HG03439 (cell line): ENCODE measurements around the gene DYSF.

Experiments used
- ATAC-seq: cut with Tn5 transposase; IDR thresholded peaks from one replicate; pipeline ENCODE4 v1.9.1; 2021; ENCODE audit warnings: mild to moderate bottlenecking, moderate library complexity; ENCODE audit not compliant: unreplicated experiment

The DYSF gene

DNA sequence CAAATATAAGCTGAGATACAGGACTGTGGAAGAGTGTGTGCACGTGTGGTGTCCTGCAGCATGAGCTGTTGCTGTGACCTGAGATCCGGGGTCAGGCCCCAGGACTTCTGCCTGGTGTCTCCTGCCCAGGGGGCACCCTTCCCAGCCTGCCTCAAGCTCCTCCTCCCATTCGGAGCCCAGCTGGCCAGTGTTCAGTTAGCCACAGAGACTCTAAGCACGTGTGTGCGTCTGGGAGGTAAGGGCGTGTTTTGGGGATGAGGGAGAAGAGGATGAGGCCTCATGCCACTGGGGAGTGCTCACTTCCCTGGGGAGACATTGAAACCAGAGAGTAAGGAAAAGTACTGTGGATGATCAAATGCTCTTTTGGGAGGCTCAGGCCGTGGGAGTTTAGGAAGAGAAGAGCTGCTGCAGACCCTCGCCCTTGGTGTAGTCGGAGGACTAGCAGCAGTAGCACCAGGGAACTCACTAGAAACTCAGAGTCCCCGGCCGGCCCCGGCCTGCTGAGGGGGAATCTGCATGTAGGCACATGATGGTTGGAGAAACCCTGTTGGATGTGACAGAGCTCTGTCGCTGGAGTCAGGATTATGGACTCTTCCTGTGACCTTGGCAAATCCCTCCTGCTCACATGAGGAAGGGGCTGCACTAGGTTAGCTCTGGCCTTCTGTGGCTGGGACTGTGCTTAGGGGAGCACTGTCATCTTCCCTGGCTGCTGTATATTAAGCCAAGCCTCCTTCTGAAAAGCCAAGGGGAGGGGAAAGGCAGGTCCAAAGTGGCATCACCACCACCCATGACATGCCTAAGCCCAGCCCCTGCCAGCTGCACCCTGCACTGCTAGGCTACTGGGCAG is 231.1 kb downstream of the DYSF start:
- ATAC-seq: no peak

DNA sequence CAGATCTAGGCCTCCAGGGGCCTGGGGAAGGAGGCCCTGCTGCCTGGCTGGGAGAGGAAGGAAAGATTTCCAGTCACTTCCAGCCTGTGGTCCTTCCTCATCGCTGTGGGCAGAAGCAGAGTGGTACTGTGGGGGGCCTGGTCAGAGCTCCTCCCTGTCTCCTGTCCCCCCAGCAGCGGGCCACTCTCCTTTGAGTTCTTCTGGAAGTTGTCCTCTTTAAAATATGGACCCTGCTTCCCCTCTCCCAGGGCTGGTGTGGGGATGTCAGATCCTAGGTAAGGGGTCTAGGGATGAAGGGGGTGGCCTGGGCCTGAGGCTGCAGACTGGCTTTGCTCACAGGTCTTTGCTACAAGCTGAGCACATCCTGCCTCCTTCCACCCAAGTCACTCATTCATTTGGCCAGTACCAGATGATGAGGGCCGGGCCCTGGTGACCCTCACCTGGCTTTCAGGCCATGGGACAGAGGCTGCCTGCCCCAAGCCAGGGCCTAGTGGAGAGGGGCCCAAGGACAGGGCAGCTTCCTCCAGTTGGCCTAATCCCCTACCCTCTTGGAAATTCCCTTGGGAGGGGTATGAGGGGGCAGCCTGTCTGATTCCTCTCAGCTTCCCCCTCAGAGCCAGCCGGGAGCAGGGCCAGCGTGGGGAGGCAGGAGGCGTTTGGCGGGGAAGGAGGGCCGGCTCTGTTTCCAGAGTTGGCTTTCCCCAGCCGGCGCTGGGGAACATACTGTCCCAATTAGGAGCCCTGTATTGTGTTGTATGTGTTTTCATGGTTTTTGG is 231.9 kb downstream of the DYSF start:
- ATAC-seq: no peak

DNA sequence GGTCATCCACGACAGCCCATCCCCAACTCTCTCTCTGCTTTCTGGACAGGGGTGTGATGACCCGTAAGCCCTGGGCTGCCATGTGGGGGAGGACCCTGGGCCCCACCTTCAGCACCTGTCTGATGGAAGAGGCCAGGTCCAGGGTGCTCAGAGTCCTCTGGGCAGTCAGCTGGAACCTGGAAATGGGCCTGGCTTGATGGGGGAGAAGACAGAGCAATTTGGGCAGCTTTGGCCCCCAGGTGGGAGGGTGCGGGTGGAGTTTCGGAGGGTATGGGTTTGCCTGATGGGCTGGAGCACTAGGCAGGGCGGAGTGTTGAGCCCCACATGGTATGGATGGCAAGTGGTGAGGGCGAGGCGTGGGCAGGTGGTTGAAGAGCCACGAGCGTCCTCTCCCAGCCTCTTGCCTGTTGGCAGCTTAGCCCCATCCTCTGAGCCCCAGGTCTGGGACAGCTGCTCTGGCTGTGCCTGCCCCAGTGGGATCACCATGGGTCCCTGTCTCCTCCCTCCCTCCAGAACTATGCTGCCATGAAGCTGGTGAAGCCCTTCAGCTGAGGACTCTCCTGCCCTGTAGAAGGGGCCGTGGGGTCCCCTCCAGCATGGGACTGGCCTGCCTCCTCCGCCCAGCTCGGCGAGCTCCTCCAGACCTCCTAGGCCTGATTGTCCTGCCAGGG is 232.7 kb downstream of the DYSF start:
- ATAC-seq: no peak

DNA sequence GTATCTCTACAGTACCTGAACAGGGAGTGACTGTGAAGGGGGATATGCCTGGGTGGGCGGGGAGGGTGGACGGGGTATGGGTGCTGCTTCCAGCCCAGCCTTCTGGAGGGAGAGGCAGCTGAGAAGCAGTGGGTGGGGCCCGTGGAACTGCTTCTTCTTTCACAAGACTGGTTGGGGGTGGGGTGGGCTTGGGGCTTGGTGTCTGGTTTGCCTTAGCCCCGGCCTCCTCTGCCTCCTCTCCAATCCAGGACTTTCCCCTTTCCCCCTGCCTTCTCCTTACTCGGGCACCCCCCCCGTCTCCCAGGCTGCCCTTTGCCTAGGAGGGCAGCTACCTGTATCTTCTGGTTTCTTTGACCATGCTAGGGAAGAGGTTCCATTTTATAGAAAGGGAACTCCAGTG is 233.4 kb downstream of the DYSF start:
- ATAC-seq: no peak

DNA sequence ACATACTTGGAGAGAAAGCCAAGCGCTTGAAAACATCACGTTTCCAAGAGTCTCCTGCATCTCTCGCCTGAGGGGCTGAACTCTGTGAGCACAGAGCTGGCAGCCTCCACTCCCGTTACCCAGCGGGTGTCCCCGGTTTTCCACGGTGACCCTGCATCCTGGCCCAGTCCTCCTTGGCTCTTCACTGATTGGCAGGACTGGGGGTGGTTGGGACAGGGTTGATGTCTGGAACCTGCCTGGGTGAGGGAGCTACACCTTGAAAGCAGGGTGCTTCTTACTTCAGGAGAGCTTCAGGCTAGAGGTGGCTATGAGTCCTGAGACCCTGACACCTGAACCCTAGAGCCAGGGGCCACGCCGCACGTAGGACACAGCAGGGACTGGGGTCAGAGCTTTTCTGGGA is 234.1 kb downstream of the DYSF start:
- ATAC-seq: no peak

DNA sequence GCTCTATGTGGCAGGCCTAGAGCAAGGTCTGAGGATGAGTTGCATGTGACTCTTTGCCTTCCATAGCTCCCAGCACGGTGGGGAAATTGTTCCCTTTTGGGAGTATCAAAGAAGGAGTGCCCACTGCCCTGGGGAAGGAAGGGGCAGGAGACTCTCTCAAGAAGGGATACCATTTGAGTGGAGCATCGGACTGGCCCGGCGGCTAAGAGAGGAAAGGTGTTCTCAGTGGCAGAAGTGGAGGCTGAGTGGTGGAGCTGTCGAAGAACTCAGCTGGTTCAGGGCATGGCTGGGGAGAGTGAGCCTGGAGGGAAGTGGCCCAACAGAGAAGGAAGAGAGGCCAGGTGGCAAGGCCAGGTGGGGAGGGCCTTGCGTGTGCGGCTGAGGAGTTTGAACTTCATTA is 235.2 kb downstream of the DYSF start:
- ATAC-seq: no peak

DNA sequence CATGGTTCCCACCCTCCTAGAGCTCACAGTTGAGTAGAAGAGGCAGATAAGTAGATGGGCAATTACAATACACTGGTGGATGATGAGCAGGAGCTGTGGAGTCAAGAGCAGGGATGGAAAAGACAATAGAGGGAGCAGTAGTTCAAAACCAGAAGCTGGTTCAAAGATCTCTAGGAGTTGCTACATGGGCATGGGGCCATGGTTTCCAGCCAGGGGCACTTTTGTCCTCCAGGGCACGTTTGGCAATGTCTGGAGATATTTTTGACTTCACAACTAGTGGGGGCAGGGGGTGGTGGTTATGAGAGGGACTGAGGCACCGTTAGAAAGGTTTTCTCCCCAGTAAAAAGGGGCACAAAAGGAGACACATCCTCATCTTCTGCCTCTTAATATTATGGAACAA is 236.0 kb downstream of the DYSF start:
- no peak for ATAC-seq

DNA sequence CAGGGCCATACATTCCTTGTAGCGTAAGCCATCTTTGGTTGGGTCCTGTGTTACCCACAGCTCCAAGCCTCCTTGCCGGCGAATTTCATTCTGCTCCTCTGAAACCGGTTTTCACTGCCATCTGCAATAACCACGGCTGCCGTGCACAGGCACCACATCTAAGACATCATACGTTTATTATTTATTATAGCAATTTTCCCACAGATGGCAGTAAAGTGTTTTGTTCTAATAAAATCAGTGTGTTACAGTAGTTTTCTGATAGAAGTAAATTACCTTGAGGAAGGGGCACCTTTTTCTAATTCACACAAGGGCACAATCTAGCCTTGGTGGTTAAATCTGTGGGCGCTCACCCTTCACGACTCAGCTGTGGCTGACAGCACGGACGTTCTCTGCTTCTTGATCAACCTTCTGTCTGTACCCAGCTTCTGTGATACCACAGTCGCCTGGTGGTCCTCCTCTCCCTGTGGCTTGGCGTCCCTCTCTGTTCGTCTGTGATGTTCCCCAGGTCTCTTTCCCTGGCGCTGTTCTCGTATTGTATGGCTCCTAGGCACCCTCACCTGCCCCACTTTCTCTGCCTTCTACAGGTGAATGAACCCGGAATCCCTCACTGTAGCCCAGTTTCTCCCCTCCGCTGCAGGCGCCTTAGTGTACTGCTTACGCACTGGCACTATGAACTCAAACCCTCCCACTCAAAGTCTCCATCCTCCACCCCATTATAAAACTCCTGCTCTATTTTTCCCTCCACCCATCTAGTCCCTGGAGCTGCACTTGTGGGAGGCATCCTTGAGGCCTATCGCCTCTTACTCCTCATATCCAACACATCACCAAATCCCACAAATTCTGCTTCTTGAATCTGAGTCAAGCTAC is 236.8 kb downstream of the DYSF start:
- ATAC-seq: no peak

DNA sequence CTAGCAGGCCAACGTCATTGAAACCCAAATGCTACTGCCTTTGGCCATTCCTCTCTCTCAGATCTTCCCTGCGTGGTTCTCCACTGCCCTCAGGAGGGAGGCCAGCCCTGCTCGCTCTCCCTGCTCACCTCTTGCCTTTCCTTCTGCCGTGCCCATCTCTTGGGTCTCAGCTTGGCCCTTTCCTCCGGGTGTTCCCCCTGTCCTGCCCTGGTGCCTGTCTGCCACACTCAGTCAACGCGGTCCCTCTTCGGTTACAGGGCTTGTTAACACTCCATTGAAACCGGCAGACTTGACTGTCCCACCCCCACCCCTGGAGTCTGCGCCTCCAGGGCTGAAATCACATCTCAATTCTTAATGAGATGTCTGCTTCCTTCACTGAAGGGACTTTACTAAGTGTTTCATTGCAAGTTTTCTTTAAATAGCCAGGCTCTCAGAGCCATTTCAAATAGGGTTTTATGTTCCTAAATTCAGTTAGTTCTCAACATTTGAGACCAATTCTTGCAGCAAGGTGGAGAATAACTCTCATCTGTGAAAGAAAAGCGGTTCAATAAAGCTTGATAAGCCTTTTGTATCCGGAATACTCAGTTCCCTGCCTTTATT is 237.6 kb downstream of the DYSF start:
- no peak for ATAC-seq

DNA sequence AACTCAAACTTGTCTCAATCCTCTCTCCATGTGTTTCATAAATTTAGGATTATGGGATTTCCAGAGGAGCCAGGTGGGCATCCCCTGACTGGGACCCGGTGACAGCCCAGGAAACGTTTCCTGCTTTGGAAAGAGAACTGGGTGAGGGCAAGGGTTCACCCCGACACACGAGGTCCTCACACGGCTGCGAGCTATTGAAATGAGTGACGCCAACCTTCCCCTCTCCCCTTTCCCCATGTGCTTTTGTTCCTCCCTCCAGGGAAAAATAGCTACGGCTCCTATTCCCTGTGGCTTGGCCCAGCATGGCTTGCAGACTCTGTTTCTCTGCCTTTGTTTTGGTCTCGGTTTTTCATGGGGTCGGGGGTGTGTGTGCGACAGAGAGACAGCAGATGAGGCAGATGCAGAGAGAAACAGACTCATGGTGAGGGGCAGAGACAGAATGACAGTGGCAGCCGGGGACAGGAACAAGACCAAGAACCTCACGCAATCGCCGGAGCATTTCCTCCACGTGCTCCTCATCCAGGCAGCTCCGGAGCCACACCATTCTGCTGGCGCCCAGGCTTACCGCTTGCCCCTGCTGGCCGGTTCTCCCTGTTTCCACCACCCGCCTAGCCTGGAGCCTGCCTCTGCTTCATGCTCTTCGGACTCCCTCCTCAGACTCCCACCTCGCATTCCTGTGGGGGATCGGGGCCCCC is 238.5 kb downstream of the DYSF start:
- no peak for ATAC-seq

DNA sequence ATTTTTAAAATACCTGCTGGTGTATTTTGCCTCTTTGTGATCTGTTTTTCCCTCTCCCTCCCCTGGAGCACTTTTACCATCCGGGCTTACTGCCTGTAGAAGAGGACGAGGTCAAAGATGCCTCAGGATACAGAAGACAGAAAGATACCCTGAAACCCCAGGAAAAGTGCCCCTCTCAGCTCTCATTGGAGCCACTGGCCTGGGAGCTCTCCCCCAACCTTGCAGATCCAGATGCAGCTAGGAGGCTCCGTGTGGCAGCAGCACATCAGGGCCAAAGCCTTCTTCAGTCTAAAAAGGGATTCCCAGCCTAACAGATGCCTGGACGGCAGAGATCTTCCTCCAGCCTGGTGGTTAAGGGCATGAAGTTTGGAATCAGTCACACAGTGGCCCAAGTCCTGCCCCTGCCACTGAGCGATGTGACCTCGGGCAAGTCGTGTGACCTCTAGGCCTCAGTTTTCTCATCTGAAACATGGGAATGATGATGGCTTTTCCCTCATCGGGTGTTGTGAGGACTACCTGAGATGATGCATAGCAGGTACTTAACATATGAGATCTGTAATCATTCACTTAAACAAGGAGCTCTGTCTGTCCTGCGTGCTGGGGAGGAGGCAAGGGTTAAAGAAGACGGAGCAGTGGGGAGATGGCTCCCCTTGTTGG is 239.4 kb downstream of the DYSF start:
- no peak for ATAC-seq

DNA sequence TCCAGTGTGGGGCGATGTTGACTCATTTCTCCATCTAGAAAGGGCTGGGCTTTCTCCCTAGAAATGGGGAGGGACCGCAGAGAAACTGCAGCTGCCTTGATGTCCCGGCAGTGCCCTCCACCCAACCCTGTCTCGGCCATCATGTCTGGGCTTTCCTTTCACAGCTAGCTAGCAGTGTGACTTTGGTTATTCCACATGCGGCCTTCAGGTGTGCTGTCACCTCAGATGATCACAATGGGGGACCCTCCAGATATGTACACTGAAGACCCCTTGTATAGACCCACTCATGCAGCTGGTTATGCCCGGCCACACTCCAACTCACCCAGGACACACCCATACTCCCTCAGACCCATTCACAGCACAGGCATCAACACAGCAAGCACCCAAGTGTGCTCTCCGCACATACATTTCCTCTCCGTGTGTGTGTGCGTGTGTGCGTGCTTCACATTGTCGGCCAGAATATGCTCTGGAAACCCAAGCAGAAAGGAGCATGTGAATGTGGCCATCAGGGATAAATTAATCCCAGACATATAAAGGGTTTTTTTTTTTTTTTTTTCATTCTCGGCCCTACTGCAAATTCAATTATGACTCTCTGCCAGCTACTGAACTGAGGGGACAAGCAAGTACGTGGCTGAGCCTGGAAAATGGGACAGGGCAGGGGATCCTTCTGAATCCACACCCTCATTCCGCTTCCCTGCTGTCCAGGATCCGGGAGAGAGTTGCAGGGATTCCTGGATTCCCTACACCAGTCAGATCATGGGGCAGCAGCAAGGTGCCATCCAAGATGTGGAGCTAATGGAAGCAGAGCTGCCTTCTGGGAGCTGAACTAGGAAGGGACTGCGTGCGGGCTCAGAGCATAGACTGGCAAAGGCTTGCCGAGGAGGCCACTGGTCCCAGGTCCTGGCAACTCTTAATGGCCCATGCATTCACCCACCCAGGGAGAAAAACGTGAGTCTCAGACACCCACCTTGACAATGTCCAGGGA is 240.2 kb downstream of the DYSF start:
- ATAC-seq: no peak

DNA sequence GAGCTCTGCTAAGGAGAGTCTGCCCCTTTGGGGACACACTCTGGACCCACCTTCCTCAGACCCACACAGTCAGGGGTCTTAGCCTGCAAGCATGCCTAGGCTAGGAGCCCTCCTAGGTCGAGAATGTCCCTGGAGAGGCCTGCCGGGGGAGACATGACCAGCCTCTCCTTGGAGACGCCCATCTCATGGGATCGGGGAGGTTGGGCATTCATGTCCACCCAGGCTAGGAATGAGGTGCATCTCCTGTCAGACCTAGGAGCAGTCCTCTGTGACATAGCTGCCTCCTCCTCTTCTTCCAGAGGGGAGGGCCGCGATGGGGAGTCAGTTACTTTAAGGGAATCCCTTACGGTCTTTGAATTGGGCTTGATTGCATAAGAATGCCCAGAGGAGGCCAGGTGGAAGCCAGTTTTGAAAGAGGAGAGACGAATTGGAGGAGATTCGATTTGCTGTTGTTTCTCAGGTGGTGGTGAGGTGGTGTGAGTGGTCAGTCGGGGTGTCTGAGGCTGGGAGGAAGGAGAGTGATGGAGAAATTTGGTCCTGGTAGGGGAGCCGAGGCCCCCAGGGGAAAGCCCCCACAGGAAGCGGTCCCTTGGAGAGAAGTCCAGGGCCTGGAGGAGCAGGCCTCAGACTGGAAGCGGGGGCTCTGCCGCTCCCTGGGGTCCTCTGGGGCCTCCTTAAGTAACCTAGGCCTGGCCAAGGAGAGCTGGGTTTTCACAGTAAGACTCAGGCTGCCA is 241.3 kb downstream of the DYSF start:
- no peak for ATAC-seq

DNA sequence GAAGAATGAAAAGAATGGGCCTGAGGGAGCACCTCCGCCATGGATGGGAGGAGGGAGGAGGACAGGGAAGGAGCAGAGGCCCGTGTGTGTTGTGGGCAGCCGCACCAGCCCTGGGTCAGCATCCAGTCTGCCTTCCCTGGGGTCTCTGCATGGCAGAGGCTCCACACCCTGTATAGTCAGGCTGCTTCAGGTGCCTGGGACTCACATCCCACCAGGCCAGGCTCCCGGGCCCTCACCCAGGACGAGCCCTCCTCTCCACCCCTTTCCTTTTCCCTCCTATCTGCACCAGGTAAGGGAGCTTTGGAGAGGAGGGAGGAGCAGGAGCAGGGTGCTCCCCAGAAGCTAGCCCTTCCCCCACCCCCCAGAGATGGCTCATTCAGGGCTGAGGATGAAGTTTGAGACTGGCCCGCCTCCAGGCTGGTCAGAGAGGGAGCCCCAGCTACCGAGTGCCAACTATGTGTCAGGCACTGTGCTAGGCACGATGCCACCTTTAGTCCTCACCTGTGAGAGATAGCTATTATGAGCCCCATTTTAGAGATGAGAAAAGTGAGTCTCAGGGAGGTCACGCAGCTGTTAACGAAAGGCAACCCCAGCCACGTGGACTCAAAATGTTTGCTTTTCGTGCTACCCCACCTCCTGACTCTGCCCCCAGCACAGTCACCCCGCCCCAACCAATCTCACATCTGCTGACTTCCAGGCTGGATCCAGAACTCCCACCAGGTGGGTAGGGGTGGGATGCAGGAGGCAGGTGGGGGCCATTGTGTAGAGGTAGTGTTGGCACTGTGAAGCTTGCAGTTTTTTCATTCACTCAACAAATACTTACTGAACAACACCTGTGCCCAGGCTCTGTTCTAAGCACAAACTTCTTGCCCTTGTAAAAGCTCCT is 242.1 kb downstream of the DYSF start:
- no peak for ATAC-seq

DNA sequence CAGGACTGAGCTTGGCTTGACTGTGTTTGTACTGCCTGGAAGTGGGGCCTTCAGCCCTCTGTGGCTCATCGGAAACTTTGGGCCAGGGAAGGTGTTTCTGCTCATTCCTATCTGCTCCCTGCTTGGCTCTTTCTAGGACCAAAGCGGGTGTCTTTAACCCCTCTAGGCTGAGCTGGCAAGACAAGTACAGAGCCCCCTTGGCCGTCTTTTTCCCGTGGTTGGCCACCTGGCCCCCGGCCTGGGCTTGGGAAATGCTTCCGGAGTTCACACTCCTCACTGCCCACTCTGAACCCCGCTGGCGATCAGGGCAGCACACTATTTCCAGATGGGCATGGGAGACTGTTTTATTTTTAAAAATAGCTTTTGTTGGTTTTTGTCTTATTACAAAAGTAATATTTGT is 243.0 kb downstream of the DYSF start:
- no peak for ATAC-seq
